Effector memory CD4-positive, alpha-beta T cell (primary cell): ENCODE data around the gene EIF4G3.

Source experiments
- DNase-seq, 3 donors: peaks; one replicate each; pipeline ENCODE4 v3.0.0-alpha.2; 2020
- H3K27ac ChIP-seq: 2 replicates; pipeline ENCODE4 v1.7.0; 2013; ENCODE audit warnings: mild to moderate bottlenecking, low read length, moderate library complexity; ENCODE audit not compliant: insufficient read depth, poor library complexity, severe bottlenecking
- H3K27me3 ChIP-seq: replicated peaks from 2 replicates; pipeline ENCODE4 v1.7.0; 2013; ENCODE audit warnings: mild to moderate bottlenecking, low read length; ENCODE audit not compliant: insufficient read depth, control insufficient read depth, poor library complexity, severe bottlenecking
- H3K36me3 ChIP-seq: 2 replicates; pipeline ENCODE4 v1.7.0; 2013; ENCODE audit warnings: mild to moderate bottlenecking, low read length, moderate library complexity; ENCODE audit not compliant: control insufficient read depth, insufficient read depth
- H3K4me1 ChIP-seq: 2 replicates; pipeline ENCODE4 v1.7.0; 2013; ENCODE audit warnings: low read length, mild to moderate bottlenecking; ENCODE audit not compliant: control insufficient read depth, insufficient read depth, poor library complexity, severe bottlenecking
- H3K4me3 ChIP-seq: 2 replicates; pipeline ENCODE4 v1.7.0; 2013; ENCODE audit warnings: low read length, low read depth, mild to moderate bottlenecking; ENCODE audit not compliant: insufficient read depth, poor library complexity, severe bottlenecking
- H3K9me3 ChIP-seq: 2 replicates; pipeline ENCODE4 v1.7.0; 2013; ENCODE audit warnings: mild to moderate bottlenecking, low read length, moderate library complexity; ENCODE audit not compliant: control insufficient read depth

The EIF4G3 gene

GRCh38 chr1:20834780-20835179 is 341.9 kb downstream of the EIF4G3 start:
- no peak for DNase-seq
- H3K36me3 ChIP-seq: no peaks in the 10 kb centered on the region
- no peak overlapping the region for H3K27ac ChIP-seq
- no peaks in the 10 kb centered on the region for H3K4me1 ChIP-seq
- H3K9me3 ChIP-seq: no peaks in the 10 kb centered on the region
- no peaks in the 10 kb centered on the region for H3K27me3 ChIP-seq
- H3K4me3 ChIP-seq: no peak overlapping the region

GRCh38 chr1:20834192-20834591 is 342.5 kb downstream of the EIF4G3 start:
- H3K27ac ChIP-seq: no peak overlapping the region
- DNase-seq: no peak
- no peaks in the 10 kb centered on the region for H3K4me1 ChIP-seq
- H3K4me3 ChIP-seq: no peak overlapping the region
- H3K36me3 ChIP-seq: no peaks in the 10 kb centered on the region
- H3K9me3 ChIP-seq: no peaks in the 10 kb centered on the region
- H3K27me3 ChIP-seq: no peaks in the 10 kb centered on the region

GRCh38 chr1:20830378-20830777 is 346.3 kb downstream of the EIF4G3 start:
- peaks cover 6% of the 10 kb centered on the region for H3K36me3 ChIP-seq
- no peak for DNase-seq
- no peak overlapping the region for H3K27ac ChIP-seq
- H3K4me1 ChIP-seq: no peaks in the 10 kb centered on the region
- no peaks in the 10 kb centered on the region for H3K27me3 ChIP-seq
- H3K4me3 ChIP-seq: no peak overlapping the region
- H3K9me3 ChIP-seq: no peaks in the 10 kb centered on the region

- Histone ChIP-seq H3K27me3 (no peaks in the 10 kb centered on the region), H3K36me3 (peaks cover 9% of the 10 kb centered on the region), H3K27ac (no peak overlapping the region), H3K4me1 (no peaks in the 10 kb centered on the region), H3K4me3 (no peak overlapping the region), H3K9me3 (no peaks in the 10 kb centered on the region)
- no peak for DNase-seq
These were observed 346.8 kb downstream of the EIF4G3 start for GRCh38 chr1:20829946-20830345.

- Histone ChIP-seq H3K4me3 (no peak overlapping the region), H3K36me3 (peaks cover 13% of the 10 kb centered on the region), H3K27ac (no peak overlapping the region)
These were observed 347.2 kb downstream of the EIF4G3 start for GRCh38 chr1:20829531-20829930.

GRCh38 chr1:20823845-20824244 is 352.9 kb downstream of the EIF4G3 start:
- H3K36me3 ChIP-seq: peaks cover 16% of the 10 kb centered on the region
- no peak overlapping the region for H3K27ac ChIP-seq
- H3K4me3 ChIP-seq: no peak overlapping the region
- H3K27me3 ChIP-seq: no peaks in the 10 kb centered on the region
- DNase-seq: no peak
- H3K9me3 ChIP-seq: no peaks in the 10 kb centered on the region
- no peaks in the 10 kb centered on the region for H3K4me1 ChIP-seq

More at GRCh38 chr1:20829531-20829930, 347.2 kb downstream of the EIF4G3 start:
- no peaks in the 10 kb centered on the region for H3K9me3 ChIP-seq
- no peaks in the 10 kb centered on the region for H3K27me3 ChIP-seq
- H3K4me1 ChIP-seq: no peaks in the 10 kb centered on the region
- no peak for DNase-seq

GRCh38 chr1:20821466-20821865 is 355.2 kb downstream of the EIF4G3 start:
- H3K36me3 ChIP-seq: peaks cover 10% of the 10 kb centered on the region
- H3K9me3 ChIP-seq: no peaks in the 10 kb centered on the region
- H3K4me1 ChIP-seq: no peaks in the 10 kb centered on the region
- no peaks in the 10 kb centered on the region for H3K27me3 ChIP-seq
- no peak overlapping the region for H3K4me3 ChIP-seq
- no peak for DNase-seq
- no peak overlapping the region for H3K27ac ChIP-seq

GRCh38 chr1:20819818-20820217 is 356.9 kb downstream of the EIF4G3 start:
- Histone ChIP-seq H3K9me3 (no peaks in the 10 kb centered on the region), H3K27me3 (no peaks in the 10 kb centered on the region), H3K27ac (no peak overlapping the region), H3K36me3 (peaks cover 6% of the 10 kb centered on the region), H3K4me1 (no peaks in the 10 kb centered on the region), H3K4me3 (no peak overlapping the region)
- DNase-seq: no peak

- no peak for DNase-seq
- Histone ChIP-seq H3K27me3 (no peaks in the 10 kb centered on the region), H3K4me3 (no peak overlapping the region), H3K9me3 (no peaks in the 10 kb centered on the region), H3K36me3 (no peaks in the 10 kb centered on the region), H3K4me1 (no peaks in the 10 kb centered on the region), H3K27ac (no peak overlapping the region)
These were observed 362.2 kb downstream of the EIF4G3 start for GRCh38 chr1:20814534-20814871.

GRCh38 chr1:20811916-20812315 is 364.8 kb downstream of the EIF4G3 start:
- H3K4me3 ChIP-seq: no peak overlapping the region
- no peak overlapping the region for H3K27ac ChIP-seq
- no peaks in the 10 kb centered on the region for H3K9me3 ChIP-seq
- H3K36me3 ChIP-seq: no peaks in the 10 kb centered on the region
- H3K27me3 ChIP-seq: no peaks in the 10 kb centered on the region
- no peak for DNase-seq
- no peaks in the 10 kb centered on the region for H3K4me1 ChIP-seq

GRCh38 chr1:20793236-20793635 is 383.5 kb downstream of the EIF4G3 start:
- Histone ChIP-seq H3K36me3 (no peaks in the 10 kb centered on the region), H3K4me3 (no peak overlapping the region), H3K27ac (no peak overlapping the region), H3K27me3 (no peaks in the 10 kb centered on the region), H3K9me3 (no peaks in the 10 kb centered on the region), H3K4me1 (no peaks in the 10 kb centered on the region)
- no peak for DNase-seq
